ENCODE measurements around the gene NHLRC4.

Gene NHLRC4

GRCh38 chr16:566475-567372, at the start of gene NHLRC4:
Gene NHLRC4, plus strand, starts transcription at chr16:567005. Its CDS starts 1,043 bp downstream, at chr16:568048.
- peak; percentile 38 to 50 for DNase-seq

- no peak for DNase-seq
These were observed 47.9 kb upstream of the NHLRC4 start for GRCh38 chr16:518858-519257.

- no peak for DNase-seq
These were observed 47.4 kb upstream of the NHLRC4 start for GRCh38 chr16:519425-519824.

- DNase-seq: no peak
These were observed 46.7 kb upstream of the NHLRC4 start for GRCh38 chr16:519841-520687.

- DNase-seq: no peak
These were observed 46.0 kb upstream of the NHLRC4 start for GRCh38 chr16:520847-521246.

GRCh38 chr16:521381-522210, 45.2 kb upstream of the NHLRC4 start:
- DNase-seq: no peak

GRCh38 chr16:522320-523096, 44.3 kb upstream of the NHLRC4 start:
- no peak for DNase-seq

- DNase-seq: no peak
These were observed 43.6 kb upstream of the NHLRC4 start for GRCh38 chr16:523097-523741.

GRCh38 chr16:524274-525040, 42.3 kb upstream of the NHLRC4 start:
- no peak for DNase-seq

GRCh38 chr16:525123-525519, 41.7 kb upstream of the NHLRC4 start:
- no peak for DNase-seq

GRCh38 chr16:525520-526180, 41.2 kb upstream of the NHLRC4 start:
- peak in 1 of 2 donors; percentile 5 for DNase-seq

GRCh38 chr16:526181-527014, 40.4 kb upstream of the NHLRC4 start:
- DNase-seq: peak in 1 of 2 donors; percentile 1

GRCh38 chr16:527015-527903, 39.5 kb upstream of the NHLRC4 start, which contains the start of gene CAPN15:
Gene CAPN15, plus strand, starts transcription at chr16:527712. Its CDS starts 19,127 bp downstream, at chr16:546839.
- peak; percentile 75 to 86 for DNase-seq

GRCh38 chr16:528111-529011, 38.4 kb upstream of the NHLRC4 start:
- DNase-seq: peak; percentile 82 to 84

- DNase-seq: no peak
These were observed 37.7 kb upstream of the NHLRC4 start for GRCh38 chr16:529012-529575.

GRCh38 chr16:530111-530817, 36.5 kb upstream of the NHLRC4 start:
- DNase-seq: no peak
